Right ventricle myocardium inferior (tissue), 1 donor: ENCODE measurements around the gene TEX38. TPM values are rescaled to one million over a fixed set of nuclear protein-coding genes. Genes with fewer than 3 reads are reported as not detected.
"Not testable (repeated sequence)": the region's sequence is repeated elsewhere in the genome, so short reads cannot be mapped to it uniquely, and the experiment has no call there.

Source experiments
- ATAC-seq: fragments of 200-7000 bp; cut with Tn5 transposase; one replicate; pipeline ENCODE4 v1.9.1; 2020; ENCODE audit warnings: mild to moderate bottlenecking, moderate library complexity
- DNase-seq: peaks from one replicate; pipeline ENCODE4 v3.0.0; 2021; ENCODE audit errors: missing footprints
- intact Hi-C: fragments of 100-400 bp; cut with DNase I; formaldehyde crosslinking; loops from one replicate; pipeline ENCODE4 v1.11.0; 2022
- total RNA-seq: library from RNA; stranded (reverse); fragmentation: NEBNext Ultra II Directional; extraction: Animal tissue kit (Norgen Biotek cat#: 25700); gene quantifications from one replicate; pipeline ENCODE4 v1.2.1, GENCODE V29; 2021
- donor health status: DM: no; HTN: yes; CAD: no; lungs with severe emphysema.

TEX38 gene
- total RNA-seq, 1 donor from 2014 or later: not detected

DNA sequence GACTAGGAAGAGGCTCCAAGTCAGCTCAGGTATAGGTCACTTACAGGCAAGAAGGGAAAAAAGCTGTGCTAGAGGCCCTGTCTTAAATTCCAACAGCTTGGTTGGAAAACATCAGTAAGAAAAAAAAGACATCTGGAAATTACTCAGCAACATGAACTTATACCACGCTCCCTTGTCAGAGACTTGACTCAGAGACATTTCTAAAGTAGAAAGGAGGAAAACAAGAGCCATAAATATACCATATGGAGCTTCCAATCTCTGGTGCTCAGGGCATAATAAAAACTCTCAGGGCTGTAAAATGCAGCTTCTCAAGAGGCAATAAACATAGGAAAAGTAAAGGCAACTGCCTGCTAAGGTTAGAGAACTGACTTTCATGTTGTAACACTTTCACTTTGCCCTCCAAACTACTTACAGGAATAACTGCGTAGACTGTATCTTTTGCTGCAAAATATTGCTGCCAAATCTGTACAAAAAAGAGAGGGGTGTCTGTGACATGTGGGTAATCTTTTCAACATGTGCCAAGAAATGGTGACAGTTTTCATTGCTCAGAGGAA lies 18.2 kb upstream of the TEX38 start:
- no peak for ATAC-seq
- DNase-seq: no peak
- intact Hi-C loops: no loop called here

DNA sequence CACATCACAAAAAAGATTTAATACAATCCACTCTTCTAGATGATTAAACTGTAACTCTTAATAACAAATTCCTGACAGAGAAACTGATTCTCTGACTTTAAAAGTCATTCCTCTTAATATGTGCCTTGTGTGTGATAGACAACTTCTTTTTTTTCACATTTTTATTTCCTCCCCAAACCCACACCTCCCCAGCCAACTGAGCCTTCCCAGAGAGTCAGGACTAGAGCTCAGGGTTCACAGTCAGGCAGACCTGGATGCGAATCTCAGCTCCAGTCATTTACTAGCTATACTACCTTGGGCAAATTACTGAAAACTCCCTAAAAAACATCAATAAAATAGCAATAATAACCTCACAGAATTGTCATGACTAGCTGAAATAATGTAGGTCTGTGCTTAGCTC lies 17.6 kb upstream of the TEX38 start:
- no peak for ATAC-seq
- intact Hi-C loops: no loop called here

DNA sequence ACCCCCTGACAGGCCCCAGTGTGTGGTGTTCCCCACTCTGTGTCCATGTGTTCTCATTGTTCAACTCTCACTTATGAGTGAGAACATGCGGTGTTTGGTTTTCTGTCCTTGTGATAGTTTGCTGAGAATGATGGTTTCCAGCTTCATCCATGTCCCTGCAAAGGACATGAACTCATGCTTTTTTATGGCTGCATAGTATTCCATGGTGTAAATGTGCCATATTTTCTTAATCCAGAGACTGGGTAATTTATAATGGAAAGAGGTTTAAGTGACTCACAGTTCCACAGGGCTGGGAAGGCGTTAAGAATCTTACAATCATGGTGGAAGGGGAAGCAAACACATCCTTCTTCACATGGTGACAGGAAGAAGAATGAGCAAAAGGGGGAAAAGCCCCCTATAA lies 17.0 kb upstream of the TEX38 start:
- intact Hi-C loops: not testable (repeated sequence)

More for the DNA sequence above, 17.6 kb upstream of the TEX38 start:
- DNase-seq: no peak

DNA sequence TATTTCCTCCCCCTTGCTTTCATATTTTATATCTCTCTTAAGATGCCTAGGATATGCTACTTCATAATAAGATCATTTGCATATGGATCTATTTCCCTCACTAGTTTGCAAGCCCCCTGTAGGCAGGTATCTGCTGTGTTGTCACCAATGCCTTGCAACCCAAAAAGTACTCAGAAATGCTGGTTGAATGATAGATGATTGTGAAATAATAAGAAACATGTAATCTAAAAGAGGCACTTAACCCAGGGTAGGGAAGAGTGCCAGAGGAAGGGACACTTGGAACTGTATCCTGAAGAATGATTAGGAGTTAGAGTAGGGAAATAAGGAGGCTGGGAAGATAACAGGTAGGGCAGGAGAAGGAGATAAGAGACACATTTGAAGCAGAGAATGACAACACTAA lies 15.8 kb upstream of the TEX38 start:
- ATAC-seq: no peak
- DNase-seq: no peak
- intact Hi-C loops: no loop called here

More for the DNA sequence above, 17.0 kb upstream of the TEX38 start:
- DNase-seq, ATAC-seq: not testable (repeated sequence)

- ATAC-seq (no peak), DNase-seq (no peak)
- intact Hi-C loops: no loop called here
These were observed 15.0 kb upstream of the TEX38 start for GRCh38 chr1:46656643-46657042.

DNA sequence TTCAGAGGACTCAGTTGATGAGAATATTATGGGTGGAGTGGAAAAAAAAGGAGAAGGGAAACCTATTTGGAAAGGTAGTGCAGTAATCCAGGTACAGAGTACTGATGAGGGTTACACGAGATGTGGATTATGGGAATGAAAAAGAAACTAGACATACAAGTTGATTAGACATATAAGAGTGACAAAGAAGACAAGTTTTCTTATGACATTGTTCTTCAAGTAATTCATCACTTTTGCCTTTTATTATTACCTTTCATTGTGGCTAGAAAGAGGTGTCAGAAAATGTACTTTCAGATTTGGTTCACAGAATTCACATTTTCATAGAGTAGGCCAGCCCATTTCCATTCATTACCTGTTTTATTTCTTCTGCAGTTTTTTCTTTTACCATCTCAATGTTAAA lies 13.9 kb upstream of the TEX38 start:
- intact Hi-C loops: no loop called here
- ATAC-seq: no peak

DNA sequence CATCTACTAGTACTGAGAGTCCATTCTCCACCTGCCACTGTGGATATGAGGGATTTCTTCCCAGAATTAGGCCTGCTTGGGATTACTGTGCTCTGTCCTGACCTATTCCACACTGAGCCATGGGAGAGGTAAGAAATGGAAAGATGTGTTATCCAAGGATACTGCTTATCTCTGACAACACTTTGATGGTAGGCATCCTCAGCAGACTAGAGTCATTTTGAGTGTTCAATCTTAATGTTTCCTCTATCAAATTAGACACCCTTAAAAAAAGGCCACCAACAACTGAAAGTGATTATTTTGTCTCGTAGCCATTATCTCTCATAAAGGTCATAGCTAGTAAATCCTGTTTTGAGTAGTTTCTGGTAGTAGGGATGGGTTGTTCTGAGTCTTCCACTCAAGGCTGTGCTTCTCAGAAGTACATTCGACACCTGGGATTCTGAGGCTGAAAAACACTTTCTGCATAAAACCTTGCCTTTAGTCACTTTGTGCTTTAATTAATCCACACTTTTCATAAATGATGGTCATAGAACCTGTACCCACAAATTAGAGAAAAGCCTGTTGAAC lies 12.3 kb upstream of the TEX38 start:
- DNase-seq (no peak), ATAC-seq (no peak)
- intact Hi-C loops: no loop called here

More for the DNA sequence above, 13.9 kb upstream of the TEX38 start:
- no peak for DNase-seq

GRCh38 chr1:46660116-46660515 lies 11.5 kb upstream of the TEX38 start:
- DNase-seq, intact Hi-C loops, ATAC-seq: not testable (repeated sequence)

GRCh38 chr1:46662919-46663318 lies 8.7 kb upstream of the TEX38 start:
- DNase-seq, intact Hi-C loops, ATAC-seq: not testable (repeated sequence)

DNA sequence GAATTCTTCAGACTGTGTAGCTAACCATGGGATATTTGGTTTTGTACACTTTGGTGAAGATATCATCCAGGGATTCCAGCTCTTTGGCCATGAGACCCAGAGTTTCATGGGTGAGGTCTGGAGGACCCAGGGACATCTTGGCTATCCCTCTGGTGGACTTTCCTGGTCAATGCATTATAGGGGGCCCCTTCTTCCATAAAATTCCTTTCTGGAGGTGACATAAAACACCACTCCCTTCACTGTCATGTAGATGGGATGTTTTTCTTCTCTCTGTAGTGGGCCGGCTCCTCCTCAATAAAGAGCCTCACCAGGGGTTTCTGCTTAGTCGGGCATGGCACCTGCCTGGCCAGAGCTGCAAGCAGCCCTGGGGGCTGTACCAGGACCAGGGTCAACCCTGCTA lies 5.7 kb upstream of the TEX38 start:
- intact Hi-C loops: loop anchor here (5.0 kb wide), 1 partner anchor 49 kb away; the partner anchor contains the start of gene MOB3C
- ATAC-seq (no peak), DNase-seq (no peak)

GRCh38 chr1:46667782-46668760 lies 3.6 kb upstream of the TEX38 start, which contains the start of gene ATPAF1:
TSS of gene ATPAF1 (minus strand) at chr1:46668364. CDS start at chr1:46668322, 42 bp downstream.
- intact Hi-C loops: loop anchor here (2.0 to 5.0 kb wide), 2 partner anchors 51 kb away; partner anchors contain the start of genes EFCAB14 and MOB3C
- peak; percentile 95 for ATAC-seq
- DNase-seq: peak; percentile 90

DNA sequence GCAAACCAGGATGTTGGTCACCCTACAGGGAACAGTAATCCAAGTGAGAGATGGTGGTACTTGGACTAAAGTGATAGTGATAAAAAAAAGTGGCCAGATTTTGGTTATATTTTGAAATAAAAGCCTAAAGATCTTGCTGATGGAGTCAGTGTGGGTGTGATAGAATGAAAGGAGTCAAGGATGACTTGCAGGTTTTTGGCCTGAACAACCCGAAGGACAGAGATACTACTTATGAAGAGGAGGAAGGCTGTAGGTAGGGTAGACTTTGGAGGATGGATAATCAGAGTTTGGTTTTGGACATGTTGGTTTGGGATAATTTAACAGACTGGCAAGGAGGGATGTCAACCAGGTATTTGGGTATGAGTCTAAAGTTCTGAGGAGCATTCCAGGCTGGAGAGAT lies 1.5 kb upstream of the TEX38 start:
- ATAC-seq (no peak), DNase-seq (no peak)
- intact Hi-C loops: no loop called here

- ATAC-seq: no peak
- DNase-seq: no peak
- intact Hi-C loops: no loop called here
These were observed 1.0 kb downstream of the TEX38 start for GRCh38 chr1:46672696-46673095.

DNA sequence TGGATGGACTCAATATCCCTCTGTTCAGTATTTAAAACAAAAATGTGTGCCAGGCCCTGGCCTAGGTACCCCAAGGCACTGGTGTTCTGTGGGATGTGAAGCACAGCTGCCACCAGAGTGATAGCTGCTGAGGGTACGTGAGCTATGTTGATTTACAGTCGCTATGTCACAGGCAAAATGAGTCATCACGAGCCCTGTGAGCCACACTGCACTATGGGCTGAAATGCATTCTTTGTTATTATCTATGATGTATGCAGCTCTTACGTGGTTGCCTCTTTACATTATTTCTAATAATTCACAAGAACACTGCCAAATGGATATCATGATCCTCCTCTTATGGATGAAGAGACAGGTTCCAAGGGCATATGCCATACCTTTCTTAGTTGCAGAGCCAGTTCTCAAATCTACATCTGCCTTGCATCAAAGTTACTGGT lies 2.1 kb downstream of the TEX38 start:
- intact Hi-C loops: no loop called here
- ATAC-seq: no peak

DNA sequence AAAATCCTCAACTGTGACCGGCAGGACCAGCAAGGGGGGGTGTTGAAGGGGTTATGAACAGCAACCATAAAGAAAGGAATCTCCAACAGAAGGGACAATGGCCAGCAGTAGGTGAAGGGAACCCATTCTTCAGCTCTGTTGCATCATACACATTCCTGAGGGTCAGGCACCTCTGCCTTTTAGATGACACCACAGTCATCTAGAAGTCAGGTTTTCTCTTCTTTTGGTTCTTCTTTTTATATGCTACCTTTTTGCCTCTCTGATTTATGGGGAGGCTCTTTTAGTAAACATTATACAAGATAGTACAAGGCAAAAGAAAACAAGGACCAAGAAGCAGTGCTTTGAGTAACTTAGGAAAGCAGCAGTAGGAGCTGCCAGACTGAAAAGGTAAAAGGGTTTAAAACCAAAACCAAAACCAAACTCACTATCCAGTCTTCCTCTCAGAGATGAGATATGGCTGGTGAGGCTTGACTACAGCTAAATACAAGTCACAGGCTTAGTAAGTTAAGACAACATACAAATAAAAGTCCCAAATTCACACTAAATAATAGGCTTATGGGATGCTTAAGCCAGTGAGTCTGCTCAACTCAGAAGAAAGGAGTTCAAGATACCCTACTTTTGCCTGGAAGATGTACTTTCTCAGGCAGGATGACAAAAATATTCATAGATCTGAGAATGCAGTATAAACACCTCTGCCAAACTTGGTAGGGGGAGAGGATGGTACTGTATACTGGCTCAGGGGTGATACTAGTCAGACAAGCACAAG lies 4.1 kb downstream of the TEX38 start:
- no peak for ATAC-seq
- DNase-seq: no peak
- intact Hi-C loops: no loop called here

More for the DNA sequence above, 2.1 kb downstream of the TEX38 start:
- no peak for DNase-seq

GRCh38 chr1:46676531-46676930 lies 4.9 kb downstream of the TEX38 start:
- DNase-seq (no peak), ATAC-seq (no peak)
- intact Hi-C loops: no loop called here

DNA sequence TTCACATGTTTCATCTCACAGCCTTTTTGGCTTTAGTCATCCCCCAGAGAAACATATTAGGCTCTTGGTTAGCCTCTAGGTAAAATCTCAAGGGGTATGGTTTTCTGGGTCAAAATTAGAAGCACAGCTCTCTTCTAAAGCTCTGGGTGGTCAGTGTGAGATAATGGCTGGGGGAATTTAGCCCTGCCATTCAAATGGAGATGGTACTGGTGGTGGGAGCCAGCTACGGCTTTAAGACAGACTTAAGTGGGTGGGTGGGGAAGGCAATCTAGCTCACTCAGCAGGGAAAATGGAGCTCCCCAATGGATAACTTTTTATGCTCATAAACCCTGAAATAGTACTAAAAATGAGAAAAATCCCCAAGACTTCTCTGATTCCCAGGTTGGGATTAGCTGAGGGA lies 5.7 kb downstream of the TEX38 start:
- intact Hi-C loops: no loop called here
- ATAC-seq: no peak
- DNase-seq: no peak

GRCh38 chr1:46679789-46680573 lies 8.3 kb downstream of the TEX38 start:
- DNase-seq (no peak), ATAC-seq (no peak)
- intact Hi-C loops: no loop called here
